HFFc6 (cell line): ENCODE measurements around the gene TRAF1. TPM values are rescaled to one million over a fixed set of nuclear protein-coding genes. Genes with fewer than 3 reads are reported as not detected.

Experiments used
- DNase-seq: peaks from one replicate; pipeline ENCODE4 v3.0.0-alpha.2; 2018
- H3K27ac Mint-ChIP-seq: 2 replicates; pipeline ENCODE4 v1.8.0; 2020; ENCODE audit warnings: mild to moderate bottlenecking, mixed read lengths
- H3K27me3 Mint-ChIP-seq: 2 replicates; pipeline ENCODE4 v1.8.0; 2021; ENCODE audit warnings: mild to moderate bottlenecking, moderate library complexity, mixed read lengths; ENCODE audit not compliant: insufficient read depth
- H3K36me3 Mint-ChIP-seq: 2 replicates; pipeline ENCODE4 v1.8.0; 2021; ENCODE audit warnings: low read depth, mixed read lengths
- H3K4me1 Mint-ChIP-seq: 2 replicates; pipeline ENCODE4 v1.8.0; 2020; ENCODE audit warnings: low read depth, mixed read lengths
- H3K4me3 Mint-ChIP-seq: 2 replicates; pipeline ENCODE4 v1.8.0; 2020; ENCODE audit warnings: mild to moderate bottlenecking, moderate library complexity, mixed read lengths
- H3K9me3 Mint-ChIP-seq: 2 replicates; pipeline ENCODE4 v1.8.0; 2020; ENCODE audit warnings: mild to moderate bottlenecking, mixed read lengths
- total RNA-seq, 6 experiments: library from RNA; stranded (reverse); fragmentation: NEBNext Ultra II Directional; extraction: Animal tissue kit (Norgen Biotek cat#: 25700); gene quantifications; 2 replicates in 1 of 6; 3 replicates in 5 of 6; pipeline ENCODE4 v1.2.3, GENCODE V29; 2021
- TF ChIP-seq, protein P1 (sequence below): fragments of 200-600 bp; sonication (generic); IDR thresholded peaks from 2 replicates; pipeline ENCODE4 v1.5.0; 2021; ENCODE audit warnings: antibody characterized with exemption, mild to moderate bottlenecking

TRAF1 gene
- total RNA-seq, 6 experiments from 2014 or later = 0.54 to 1.0 (median 0.87) TPM

- H3K9me3 Mint-ChIP-seq = no peaks in the 10 kb centered on the region
- no peaks in the 10 kb centered on the region for H3K36me3 Mint-ChIP-seq
- H3K27ac Mint-ChIP-seq = peak overlapping the region; percentile 94
- no peaks in the 10 kb centered on the region; the same call in 1 of the 2 replicates for H3K27me3 Mint-ChIP-seq
- peak; percentile 32 for DNase-seq
- peaks cover 54% of the 10 kb centered on the region for H3K4me1 Mint-ChIP-seq
- H3K4me3 Mint-ChIP-seq = peak overlapping the region; percentile 72
- TF ChIP-seq, protein P1, sequence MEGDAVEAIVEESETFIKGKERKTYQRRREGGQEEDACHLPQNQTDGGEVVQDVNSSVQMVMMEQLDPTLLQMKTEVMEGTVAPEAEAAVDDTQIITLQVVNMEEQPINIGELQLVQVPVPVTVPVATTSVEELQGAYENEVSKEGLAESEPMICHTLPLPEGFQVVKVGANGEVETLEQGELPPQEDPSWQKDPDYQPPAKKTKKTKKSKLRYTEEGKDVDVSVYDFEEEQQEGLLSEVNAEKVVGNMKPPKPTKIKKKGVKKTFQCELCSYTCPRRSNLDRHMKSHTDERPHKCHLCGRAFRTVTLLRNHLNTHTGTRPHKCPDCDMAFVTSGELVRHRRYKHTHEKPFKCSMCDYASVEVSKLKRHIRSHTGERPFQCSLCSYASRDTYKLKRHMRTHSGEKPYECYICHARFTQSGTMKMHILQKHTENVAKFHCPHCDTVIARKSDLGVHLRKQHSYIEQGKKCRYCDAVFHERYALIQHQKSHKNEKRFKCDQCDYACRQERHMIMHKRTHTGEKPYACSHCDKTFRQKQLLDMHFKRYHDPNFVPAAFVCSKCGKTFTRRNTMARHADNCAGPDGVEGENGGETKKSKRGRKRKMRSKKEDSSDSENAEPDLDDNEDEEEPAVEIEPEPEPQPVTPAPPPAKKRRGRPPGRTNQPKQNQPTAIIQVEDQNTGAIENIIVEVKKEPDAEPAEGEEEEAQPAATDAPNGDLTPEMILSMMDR = no peak
Observed at GRCh38 chr9:120931231-120932085, 4.9 kb upstream of the TRAF1 start.

DNA sequence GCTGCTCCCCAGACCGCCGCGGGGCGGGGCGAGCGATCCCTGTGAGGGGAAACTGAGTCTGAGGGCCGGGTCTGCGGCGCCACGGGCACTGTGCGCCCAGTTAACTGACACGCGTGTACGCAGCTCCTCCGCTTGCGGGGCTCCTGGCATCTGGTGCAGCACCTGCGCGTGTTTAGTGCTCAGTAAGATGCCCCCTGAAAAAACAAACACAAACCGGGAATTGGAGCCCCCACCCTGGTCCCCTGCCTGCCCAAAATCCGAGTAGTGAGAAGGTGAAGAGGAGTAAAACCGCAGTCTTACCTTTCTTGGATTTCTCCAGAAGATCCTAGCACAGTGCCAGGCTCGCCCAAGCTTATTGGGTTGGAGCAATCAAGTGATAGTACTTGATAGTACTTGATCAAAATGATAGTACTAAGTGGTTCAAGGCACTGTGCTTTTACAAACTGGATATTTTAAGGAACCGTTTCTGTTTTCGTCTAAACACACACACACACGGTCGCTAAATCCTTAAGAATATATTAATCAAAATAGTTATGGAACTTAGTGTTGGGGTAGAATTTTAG lies 2.7 kb upstream of the TRAF1 start:
- H3K4me1 Mint-ChIP-seq = peaks cover 57% of the 10 kb centered on the region
- 0 out of 2 replicates have a peak overlapping the region, but pooled peaks have one; percentile 38 for H3K27ac Mint-ChIP-seq

DNA sequence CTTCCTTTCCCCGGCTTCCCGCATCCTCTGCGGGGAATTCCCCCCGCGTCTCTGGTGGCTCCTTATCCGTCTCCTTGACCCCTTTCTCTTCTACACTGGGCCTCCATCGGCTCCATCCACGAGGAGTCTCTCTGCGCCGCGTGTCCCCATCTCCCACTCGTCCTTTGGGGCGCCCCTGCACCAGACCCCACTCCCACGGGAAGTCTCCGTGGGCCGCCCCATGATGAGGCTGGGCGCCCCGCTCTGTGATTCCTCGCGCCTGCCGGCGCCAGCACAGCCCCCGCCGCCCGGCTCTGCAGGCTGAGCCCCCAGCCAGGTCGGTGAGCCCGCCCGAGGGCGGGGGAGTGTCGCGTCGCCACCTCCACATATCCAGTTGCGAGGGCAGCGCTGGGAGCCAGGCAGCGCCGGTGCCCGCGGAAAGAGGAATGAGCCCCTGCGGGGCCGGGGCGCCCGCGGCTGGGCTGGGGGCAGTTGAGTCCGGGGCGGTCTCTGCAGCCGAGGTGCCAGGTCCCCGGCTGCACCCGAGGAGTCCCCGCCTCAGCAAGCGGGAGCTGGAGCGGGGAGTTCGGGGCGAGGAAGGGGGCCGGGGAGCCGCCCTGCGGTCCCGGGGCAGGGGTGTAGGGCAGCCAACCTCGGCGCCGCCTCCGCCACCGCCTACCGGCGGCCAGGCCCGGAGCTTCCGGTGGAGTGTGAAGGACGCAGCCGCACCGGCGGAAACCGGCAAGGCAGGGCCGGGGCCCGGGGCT lies 2.1 kb upstream of the TRAF1 start:
- no peak for DNase-seq
- Mint-ChIP-seq H3K9me3 (no peaks in the 10 kb centered on the region), H3K4me1 (peaks cover 57% of the 10 kb centered on the region), H3K36me3 (no peaks in the 10 kb centered on the region), H3K4me3 (peak overlapping the region; percentile 78), H3K27me3 (no peaks in the 10 kb centered on the region; the same call in 1 of the 2 replicates), H3K27ac (peak overlapping the region; percentile 15; the same call in 1 of the 2 replicates)
- TF ChIP-seq, protein P1 = peak; percentile 38; the same call in 1 of the 2 replicates

More for the DNA sequence above, 2.7 kb upstream of the TRAF1 start:
- Mint-ChIP-seq H3K27me3 (no peaks in the 10 kb centered on the region; the same call in 1 of the 2 replicates), H3K9me3 (no peaks in the 10 kb centered on the region), H3K4me3 (peak overlapping the region; percentile 70), H3K36me3 (no peaks in the 10 kb centered on the region)
- TF ChIP-seq, protein P1 = no peak
- no peak for DNase-seq

DNA sequence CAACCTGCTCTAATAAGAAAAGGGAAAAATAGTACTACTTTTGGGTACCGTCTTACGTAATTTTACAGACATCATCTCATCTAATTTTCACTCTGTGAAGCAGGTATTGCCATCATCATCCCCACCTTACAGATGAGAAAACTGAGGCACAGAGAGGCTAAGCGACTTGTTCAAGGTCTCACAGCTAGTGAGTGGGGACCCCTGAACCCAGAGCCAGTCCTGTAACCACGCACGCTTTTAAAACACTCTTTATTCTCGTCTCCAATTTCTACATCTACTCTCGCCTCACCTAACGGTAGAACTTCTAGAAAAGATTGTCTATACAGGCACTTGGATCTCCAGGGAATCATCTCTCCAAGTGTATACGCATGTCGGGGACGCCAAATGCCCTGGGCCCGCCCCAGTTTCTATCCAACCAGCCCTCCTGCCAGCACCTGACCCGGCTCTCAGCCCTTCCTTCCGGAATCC lies 1.5 kb upstream of the TRAF1 start:
- TF ChIP-seq, protein P1 = no peak
- DNase-seq = no peak
- Mint-ChIP-seq H3K27me3 (no peaks in the 10 kb centered on the region; the same call in 1 of the 2 replicates), H3K9me3 (no peaks in the 10 kb centered on the region), H3K36me3 (no peaks in the 10 kb centered on the region), H3K4me3 (peak overlapping the region; percentile 78), H3K27ac (peak overlapping the region; percentile 15; the same call in 1 of the 2 replicates), H3K4me1 (peaks cover 57% of the 10 kb centered on the region)

GRCh38 chr9:120927269-120928014 lies 846 bp upstream of the TRAF1 start:
- Mint-ChIP-seq H3K36me3 (no peaks in the 10 kb centered on the region), H3K4me3 (no peak overlapping the region), H3K27me3 (no peaks in the 10 kb centered on the region; the same call in 1 of the 2 replicates), H3K4me1 (peaks cover 57% of the 10 kb centered on the region), H3K9me3 (no peaks in the 10 kb centered on the region), H3K27ac (peak overlapping the region; percentile 15; the same call in 1 of the 2 replicates)
- DNase-seq = no peak
- TF ChIP-seq, protein P1 = no peak
